ENCODE data around the gene TJP1. TPM values are rescaled to one million over a fixed set of nuclear protein-coding genes. Genes with fewer than 3 reads are reported as not detected.

The TJP1 gene
- total RNA-seq, 4 donors from 2014 or later = 74.1 to 91.0 (median 81.0) TPM

GRCh38 chr15:29688506-29689286 lies 133.6 kb downstream of the TJP1 start:
- Histone ChIP-seq H3K9me3 (no peaks in the 10 kb centered on the region), H3K4me1 (peaks cover 16% of the 10 kb centered on the region), H3K27ac (no peak overlapping the region), H3K4me3 (no peak overlapping the region), H3K27me3 (no peaks in the 10 kb centered on the region), H3K36me3 (no peaks in the 10 kb centered on the region)
- DNase-seq (ENCODE audit: low spot score in 2 of 2) = no peak
- 86% methylated on average over 15 of the region's 26 CpGs for WGBS
- TF ChIP-seq POLR2AphosphoS5 (IDR thresholded peaks at IDR 0.05) = no peak
- TF ChIP-seq CTCF (IDR thresholded peaks at IDR 0.05) = no peak
- TF ChIP-seq POLR2A (IDR thresholded peaks at IDR 0.05) = no peak
- TF ChIP-seq EP300 (IDR thresholded peaks at IDR 0.05) = no peak

GRCh38 chr15:29687939-29688505 lies 134.2 kb downstream of the TJP1 start:
- Histone ChIP-seq H3K4me1 (peaks cover 16% of the 10 kb centered on the region), H3K27me3 (no peaks in the 10 kb centered on the region), H3K36me3 (no peaks in the 10 kb centered on the region), H3K4me3 (no peak overlapping the region), H3K27ac (no peak overlapping the region), H3K9me3 (no peaks in the 10 kb centered on the region)
- TF ChIP-seq POLR2A (IDR thresholded peaks at IDR 0.05) (no peak), EP300 (IDR thresholded peaks at IDR 0.05) (no peak), CTCF (IDR thresholded peaks at IDR 0.05) (no peak)
- WGBS = 67% methylated on average over 20 of the region's 24 CpGs
- no peak for DNase-seq (ENCODE audit: low spot score in 2 of 2)

GRCh38 chr15:29687204-29687815 lies 135.0 kb downstream of the TJP1 start:
- no peaks in the 10 kb centered on the region for H3K36me3 ChIP-seq
- no peaks in the 10 kb centered on the region for H3K9me3 ChIP-seq
- H3K27me3 ChIP-seq = no peaks in the 10 kb centered on the region
- H3K27ac ChIP-seq = no peak overlapping the region
- no peak for DNase-seq (ENCODE audit: low spot score in 2 of 2)
- no peak for TF ChIP-seq CTCF (IDR thresholded peaks at IDR 0.05)
- TF ChIP-seq POLR2A (IDR thresholded peaks at IDR 0.05) = no peak
- TF ChIP-seq EP300 (IDR thresholded peaks at IDR 0.05) = no peak
- TF ChIP-seq POLR2AphosphoS5 (IDR thresholded peaks at IDR 0.05) = no peak
- 55% methylated on average over 14 of the region's 15 CpGs for WGBS
- H3K4me3 ChIP-seq = peak overlapping the region; percentile 7
- H3K4me1 ChIP-seq = peaks cover 16% of the 10 kb centered on the region

GRCh38 chr15:29686445-29687203 lies 135.6 kb downstream of the TJP1 start:
- no peak for TF ChIP-seq POLR2AphosphoS5 (IDR thresholded peaks at IDR 0.05)
- no peak for TF ChIP-seq EP300 (IDR thresholded peaks at IDR 0.05)
- no peak for TF ChIP-seq POLR2A (IDR thresholded peaks at IDR 0.05)
- no peak for TF ChIP-seq CTCF (IDR thresholded peaks at IDR 0.05)
- WGBS = 64% methylated on average over 8 of the region's 8 CpGs
- Histone ChIP-seq H3K9me3 (no peaks in the 10 kb centered on the region), H3K4me1 (peaks cover 16% of the 10 kb centered on the region), H3K36me3 (no peaks in the 10 kb centered on the region), H3K4me3 (no peak overlapping the region), H3K27ac (no peak overlapping the region), H3K27me3 (no peaks in the 10 kb centered on the region)
- DNase-seq (ENCODE audit: low spot score in 2 of 2) = no peak

GRCh38 chr15:29686079-29686425 lies 136.2 kb downstream of the TJP1 start:
- DNase-seq (ENCODE audit: low spot score in 2 of 2) = no peak
- no peak for TF ChIP-seq CTCF (IDR thresholded peaks at IDR 0.05)
- TF ChIP-seq EP300 (IDR thresholded peaks at IDR 0.05) = no peak
- TF ChIP-seq POLR2AphosphoS5 (IDR thresholded peaks at IDR 0.05) = no peak
- TF ChIP-seq POLR2A (IDR thresholded peaks at IDR 0.05) = no peak
- Histone ChIP-seq H3K27me3 (no peaks in the 10 kb centered on the region), H3K9me3 (no peaks in the 10 kb centered on the region), H3K4me1 (peaks cover 16% of the 10 kb centered on the region), H3K27ac (no peak overlapping the region), H3K4me3 (no peak overlapping the region), H3K36me3 (no peaks in the 10 kb centered on the region)
- 92% methylated on average over 4 of the region's 4 CpGs for WGBS

Data from suprapubic skin (tissue), 4 donors.